Measurements from ENCODE around the gene SIMC1. TPM values are rescaled to one million over a fixed set of nuclear protein-coding genes. Genes with fewer than 3 reads are reported as not detected.

SIMC1 gene
- total RNA-seq, 1 experiment from 2014 or later = 25.4 TPM

GRCh38 chr5:176383248-176383905 is 145.2 kb downstream of the SIMC1 start:
- Mint-ChIP-seq H3K36me3 (ENCODE audit: insufficient read depth, unreplicated experiment) (peaks cover 94% of the 10 kb centered on the region), H3K9me3 (ENCODE audit: unreplicated experiment) (no peaks in the 10 kb centered on the region), H3K27me3 (ENCODE audit: insufficient read depth, unreplicated experiment) (no peaks in the 10 kb centered on the region), H3K4me1 (ENCODE audit: insufficient read depth, unreplicated experiment) (peaks cover 22% of the 10 kb centered on the region), H3K27ac (ENCODE audit: low read depth, unreplicated experiment) (no peak overlapping the region), H3K4me3 (ENCODE audit: unreplicated experiment) (no peak overlapping the region)
- intact Hi-C loops (cut with micrococcal nuclease) = loop anchor here (10.0 kb wide), 1 partner anchor 569 kb away; no protein-coding TSS in a partner anchor
- ChIA-PET POLR2A (interaction anchor here (1.1 kb wide), 1 partner anchor 17 kb away, joined by 4 read pairs; no protein-coding TSS in a partner anchor), CTCF (interaction anchor here (0.5 to 1.5 kb wide), 2 partner anchors 32 to 64 kb away, joined by 4 read pairs; no protein-coding TSS in a partner anchor)
- no peak for DNase-seq (ENCODE audit: unreplicated experiment)
- no peak for TF ChIP-seq CTCF (IDR thresholded peaks at IDR 0.05; ENCODE audit: unreplicated experiment)
- BruUV-seq (replicated peaks) = no TSS peak

- no peak for DNase-seq (ENCODE audit: unreplicated experiment)
- CTCF ChIA-PET = interaction anchor here (0.5 to 1.5 kb wide), 3 partner anchors 33 to 850 kb away, joined by 3 to 4 read pairs (median 4); no protein-coding TSS in a partner anchor
- no peaks in the 10 kb centered on the region for H3K9me3 Mint-ChIP-seq (ENCODE audit: unreplicated experiment)
- TF ChIP-seq CTCF (IDR thresholded peaks at IDR 0.05; ENCODE audit: unreplicated experiment) = no peak
- no peak overlapping the region for H3K4me3 Mint-ChIP-seq (ENCODE audit: unreplicated experiment)
- H3K27ac Mint-ChIP-seq (ENCODE audit: low read depth, unreplicated experiment) = no peak overlapping the region
- H3K4me1 Mint-ChIP-seq (ENCODE audit: insufficient read depth, unreplicated experiment) = peaks cover 22% of the 10 kb centered on the region
- POLR2A ChIA-PET = interaction anchor here (1.1 to 2.1 kb wide), 2 partner anchors 17 to 64 kb away, joined by 4 to 5 read pairs; partner anchors contain the start of gene FAF2
- intact Hi-C loops (cut with micrococcal nuclease) = loop anchor here (10.0 kb wide), 1 partner anchor 569 kb away; no protein-coding TSS in a partner anchor
- H3K36me3 Mint-ChIP-seq (ENCODE audit: insufficient read depth, unreplicated experiment) = peaks cover 96% of the 10 kb centered on the region
- BruUV-seq (replicated peaks) = no TSS peak
- H3K27me3 Mint-ChIP-seq (ENCODE audit: insufficient read depth, unreplicated experiment) = no peaks in the 10 kb centered on the region
Observed at GRCh38 chr5:176383961-176384360, 145.7 kb downstream of the SIMC1 start.

- Mint-ChIP-seq H3K4me3 (ENCODE audit: unreplicated experiment) (no peak overlapping the region), H3K9me3 (ENCODE audit: unreplicated experiment) (no peaks in the 10 kb centered on the region), H3K4me1 (ENCODE audit: insufficient read depth, unreplicated experiment) (peaks cover 22% of the 10 kb centered on the region), H3K27ac (ENCODE audit: low read depth, unreplicated experiment) (no peak overlapping the region), H3K36me3 (ENCODE audit: insufficient read depth, unreplicated experiment) (peaks cover 96% of the 10 kb centered on the region), H3K27me3 (ENCODE audit: insufficient read depth, unreplicated experiment) (no peaks in the 10 kb centered on the region)
- no peak for DNase-seq (ENCODE audit: unreplicated experiment)
- intact Hi-C loops (cut with micrococcal nuclease) = loop anchor here (10.0 kb wide), 1 partner anchor 570 kb away; no protein-coding TSS in a partner anchor
- no peak for TF ChIP-seq CTCF (IDR thresholded peaks at IDR 0.05; ENCODE audit: unreplicated experiment)
- POLR2A ChIA-PET = interaction anchor here (1.1 to 5.6 kb wide), 3 partner anchors 16 to 64 kb away, joined by 4 to 51 read pairs (median 5); partner anchors contain the start of genes FAF2 and KIAA1191
- no TSS peak for BruUV-seq (replicated peaks)
- CTCF ChIA-PET = interaction anchor here (0.8 to 1.5 kb wide), 2 partner anchors 63 to 851 kb away, joined by 3 to 4 read pairs; no protein-coding TSS in a partner anchor
Observed at GRCh38 chr5:176384366-176384930, 146.2 kb downstream of the SIMC1 start.

- Mint-ChIP-seq H3K27me3 (ENCODE audit: insufficient read depth, unreplicated experiment) (no peaks in the 10 kb centered on the region), H3K36me3 (ENCODE audit: insufficient read depth, unreplicated experiment) (peaks cover 96% of the 10 kb centered on the region), H3K4me3 (ENCODE audit: unreplicated experiment) (no peak overlapping the region), H3K9me3 (ENCODE audit: unreplicated experiment) (no peaks in the 10 kb centered on the region), H3K4me1 (ENCODE audit: insufficient read depth, unreplicated experiment) (peaks cover 22% of the 10 kb centered on the region), H3K27ac (ENCODE audit: low read depth, unreplicated experiment) (no peak overlapping the region)
- ChIA-PET POLR2A (interaction anchor here (0.6 to 5.6 kb wide), 3 partner anchors 9 to 63 kb away, joined by 3 to 51 read pairs (median 5); partner anchors contain the start of genes FAF2 and KIAA1191), CTCF (interaction anchor here (0.6 to 1.6 kb wide), 4 partner anchors 12 to 851 kb away, joined by 3 to 5 read pairs (median 4); no protein-coding TSS in a partner anchor)
- TF ChIP-seq CTCF (IDR thresholded peaks at IDR 0.05; ENCODE audit: unreplicated experiment) = no peak
- BruUV-seq (replicated peaks) = no TSS peak
- intact Hi-C loops (cut with micrococcal nuclease) = loop anchor here (10.0 kb wide), 1 partner anchor 570 kb away; no protein-coding TSS in a partner anchor
- no peak for DNase-seq (ENCODE audit: unreplicated experiment)
Observed at GRCh38 chr5:176384991-176385390, 146.8 kb downstream of the SIMC1 start.
